Transverse colon (tissue), 4 donors: ENCODE results near the gene POLE. TPM values are rescaled to one million over a fixed set of nuclear protein-coding genes. Genes with fewer than 3 reads are reported as not detected.

Experiments
- DNase-seq: peaks from one replicate; pipeline ENCODE4 v3.0.0-alpha.2; 2019
- H3K27ac ChIP-seq, 4 donors: fragments of 200-600 bp; sonication (generic); 2 replicates each; pipeline ENCODE4 v1.5.1; 2016 to 2018; ENCODE audit warnings: inconsistent platforms in 4 of 4
- H3K27me3 ChIP-seq: fragments of 200-600 bp; sonication (generic); 2 replicates; pipeline ENCODE4 v1.5.1; 2017; ENCODE audit warnings: inconsistent platforms
- H3K36me3 ChIP-seq, 4 donors: fragments of 200-600 bp; sonication (generic); 2 replicates each; pipeline ENCODE4 v1.5.1; 2017 to 2019; ENCODE audit warnings: inconsistent platforms in 4 of 4
- H3K4me1 ChIP-seq, 4 donors: fragments of 200-600 bp; sonication (generic); 2 replicates each; pipeline ENCODE4 v1.5.1; 2017 to 2020; ENCODE audit warnings: inconsistent platforms in 4 of 4
- H3K4me3 ChIP-seq, 4 donors: fragments of 200-600 bp; sonication (generic); 1 replicate in 1 of 4; 2 replicates in 3 of 4; pipeline versions ENCODE4 v1.5.1 to v1.6.1; 2017 to 2019; ENCODE audit warnings: inconsistent platforms in 4 of 4
- H3K9me3 ChIP-seq, 2 donors: fragments of 200-600 bp; sonication (generic); 2 replicates each; pipeline ENCODE4 v1.5.1; 2017 to 2019; ENCODE audit warnings: inconsistent platforms in 2 of 2
- CTCF ChIP-seq, 5 experiments: fragments of 200-600 bp in 3 of 5; fragments of 450-650 bp in 2 of 5; sonication (generic) in 3 of 5; IDR thresholded peaks; 1 replicate in 2 of 5; 2 replicates in 3 of 5; pipeline ENCODE4 v1.5.1; 2016 to 2017; ENCODE audit warnings: antibody characterized with exemption in 5 of 5, inconsistent platforms in 3 of 5, mild to moderate bottlenecking in 2 of 5, moderate library complexity in 1 of 5
- EP300 ChIP-seq: sonication (generic); formaldehyde crosslinking; IDR thresholded peaks from one replicate; pipeline ENCODE4 v1.6.1; 2017; ENCODE audit warnings: antibody characterized with exemption, low read depth
- POLR2A ChIP-seq: fragments of 450-650 bp; IDR thresholded peaks from one replicate; pipeline ENCODE4 v1.6.1; 2016; ENCODE audit warnings: antibody characterized with exemption, mild to moderate bottlenecking, moderate library complexity
- POLR2AphosphoS5 ChIP-seq, 3 donors: sonication (generic); formaldehyde crosslinking; IDR thresholded peaks; one replicate each; pipeline ENCODE4 v1.6.1; 2016; ENCODE audit warnings: antibody characterized with exemption in 3 of 3
- WGBS, 2 donors: methylation state at CpG; one replicate each; pipeline ENCODE4 v1.1.5; 2018; ENCODE audit warnings: low coverage in 1 of 2; 5-methylcytosine and 5-hydroxymethylcytosine counted together
- in situ Hi-C, 4 donors: fragments of 200-750 bp; cut with MboI; loops; one replicate each; pipeline versions ENCODE4 v1.15.0 to v1.15.1; 2017; ENCODE audit warnings: low sequenced_read_pairs in 3 of 4, low pct_ligation_motif_present in 1 of 4, low pct_unique_long_range_greater_than_20kb in 1 of 4
- intact Hi-C: fragments of 100-400 bp; cut with DNase I; formaldehyde crosslinking; loops from one replicate; pipeline ENCODE4 v1.15.1; 2023; ENCODE audit warnings: low total_unique reads
- total RNA-seq, 4 donors: library from RNA; depleted of rRNA; stranded (reverse); fragments of >200 nt; gene quantifications; one replicate each; pipeline ENCODE4 v1.1.0, GENCODE V29; 2016

POLE gene
- total RNA-seq, 4 donors from 2014 or later: 57.0 to 204 (median 74.1) TPM

- H3K9me3 ChIP-seq: no peaks in the 10 kb centered on the region
- no peak for TF ChIP-seq EP300
- TF ChIP-seq POLR2A: no peak
- no peak for TF ChIP-seq CTCF (IDR thresholded peaks at IDR 0.05)
- no peak for TF ChIP-seq POLR2AphosphoS5 (IDR thresholded peaks at IDR 0.05)
- peaks cover 63% of the 10 kb centered on the region for H3K27me3 ChIP-seq
- H3K4me3 ChIP-seq: peak overlapping the region in 1 of 4 donors; percentile 27
- no peak for DNase-seq
- peak overlapping the region in 3 of 4 donors; percentile 19 to 41 (median 28) for H3K27ac ChIP-seq
- in situ Hi-C loops: loop anchor here in 3 of 4 donors (25.0 kb wide), 1 partner anchor 191 kb away; no protein-coding TSS in a partner anchor
- intact Hi-C loops: no loop called here
- H3K36me3 ChIP-seq: no peaks in the 10 kb centered on the region
- peaks cover 0 to 33% (median 25%) of the 10 kb centered on the region in 4 donors for H3K4me1 ChIP-seq
- WGBS, 2 donors: 39% methylated on average over 28 of the region's 67 CpGs; no CpG with 5 or more reads in 1 of the 2 donors
Observed at GRCh38 chr12:132603240-132604150, 83.6 kb downstream of the POLE start.

GRCh38 chr12:132602572-132603239 lies 84.4 kb downstream of the POLE start:
- peak overlapping the region in 3 of 4 donors; percentile 19 to 41 (median 28) for H3K27ac ChIP-seq
- DNase-seq: peak; percentile 83
- TF ChIP-seq POLR2A (no peak), CTCF (IDR thresholded peaks at IDR 0.05) (no peak), EP300 (no peak), POLR2AphosphoS5 (IDR thresholded peaks at IDR 0.05) (no peak)
- H3K4me3 ChIP-seq: peak overlapping the region in 1 of 4 donors; percentile 27
- H3K9me3 ChIP-seq: no peaks in the 10 kb centered on the region
- in situ Hi-C loops (loop anchor here in 3 of 4 donors (25.0 kb wide), 1 partner anchor 190 kb away; no protein-coding TSS in a partner anchor), intact Hi-C loops (no loop called here)
- WGBS, 2 donors: 30% methylated on average over 28 of the region's 29 CpGs; no CpG with 5 or more reads in 1 of the 2 donors
- peaks cover 0 to 33% (median 25%) of the 10 kb centered on the region in 4 donors for H3K4me1 ChIP-seq
- H3K36me3 ChIP-seq: no peaks in the 10 kb centered on the region
- peaks cover 55% of the 10 kb centered on the region for H3K27me3 ChIP-seq

GRCh38 chr12:132601171-132601883 lies 85.8 kb downstream of the POLE start:
- Histone ChIP-seq H3K36me3 (no peaks in the 10 kb centered on the region), H3K9me3 (no peaks in the 10 kb centered on the region), H3K4me3 (no peak overlapping the region), H3K4me1 (peaks cover 0 to 35% (median 27%) of the 10 kb centered on the region in 4 donors), H3K27ac (no peak overlapping the region), H3K27me3 (peaks cover 42% of the 10 kb centered on the region)
- no peak for DNase-seq
- WGBS, 2 donors: 74% methylated on average over 19 of the region's 31 CpGs; no CpG with 5 or more reads in 1 of the 2 donors
- intact Hi-C loops (no loop called here), in situ Hi-C loops (loop anchor here in 3 of 4 donors (25.0 kb wide), 1 partner anchor 189 kb away; no protein-coding TSS in a partner anchor)
- TF ChIP-seq CTCF (IDR thresholded peaks at IDR 0.05) (no peak), EP300 (no peak), POLR2A (no peak), POLR2AphosphoS5 (IDR thresholded peaks at IDR 0.05) (no peak)
